H9 (cell line): ENCODE measurements around the gene TEX11. TPM values are rescaled to one million over a fixed set of nuclear protein-coding genes. Genes with fewer than 3 reads are reported as not detected.

Source experiments
- DNase-seq: peaks from one replicate; pipeline ENCODE4 v3.0.0-alpha.2; 2017
- H2AFZ ChIP-seq: one replicate; pipeline ENCODE4 v1.6.1; 2013; ENCODE audit warnings: mild to moderate bottlenecking, low read length, control low read depth, moderate library complexity
- H2AK5ac ChIP-seq: 2 replicates; pipeline ENCODE4 v1.6.1; 2013; ENCODE audit warnings: low read length, control low read depth, mixed read lengths; ENCODE audit not compliant: insufficient read length
- H2BK120ac ChIP-seq: one replicate; pipeline ENCODE4 v1.6.1; 2013; ENCODE audit warnings: low read depth, mild to moderate bottlenecking, low read length, control low read depth, inconsistent platforms; ENCODE audit not compliant: poor library complexity, severe bottlenecking
- H2BK12ac ChIP-seq: 2 replicates; pipeline ENCODE4 v1.6.1; 2013; ENCODE audit warnings: low read length, control low read depth, mixed read lengths, low read depth; ENCODE audit not compliant: insufficient read length
- H2BK15ac ChIP-seq: 2 replicates; pipeline ENCODE4 v1.6.1; 2013; ENCODE audit warnings: low read depth, low read length, control low read depth
- H2BK20ac ChIP-seq: one replicate; pipeline ENCODE4 v1.6.1; 2013; ENCODE audit warnings: low read depth, mild to moderate bottlenecking, low read length, control low read depth, inconsistent platforms; ENCODE audit not compliant: poor library complexity, severe bottlenecking
- H2BK5ac ChIP-seq: 2 replicates; pipeline ENCODE4 v1.6.1; 2013; ENCODE audit warnings: low read length, control low read depth, mixed read lengths; ENCODE audit not compliant: insufficient read length
- H3K14ac ChIP-seq: 2 replicates; pipeline ENCODE4 v1.6.1; 2013; ENCODE audit warnings: low read length, control low read depth; ENCODE audit not compliant: insufficient read depth
- H3K18ac ChIP-seq: 2 replicates; pipeline ENCODE4 v1.6.1; 2013; ENCODE audit warnings: low read depth, mild to moderate bottlenecking, mixed read lengths, low read length, control low read depth; ENCODE audit not compliant: insufficient read length
- H3K23ac ChIP-seq: 2 replicates; pipeline ENCODE4 v1.6.1; 2013; ENCODE audit warnings: low read length, control low read depth, mixed read lengths, low read depth; ENCODE audit not compliant: insufficient read length
- H3K23me2 ChIP-seq: 2 replicates; pipeline ENCODE4 v1.6.1; 2013; ENCODE audit warnings: low read depth, mild to moderate bottlenecking, mixed read lengths, low read length, control low read depth; ENCODE audit not compliant: insufficient read length, poor library complexity, severe bottlenecking
- H3K27ac ChIP-seq: 2 replicates; pipeline ENCODE4 v1.5.1; 2013; ENCODE audit warnings: low read length, control low read depth, mixed read lengths, low read depth; ENCODE audit not compliant: insufficient read length
- H3K27me3 ChIP-seq: 2 replicates; pipeline ENCODE4 v1.6.1; 2013; ENCODE audit warnings: low read length, control low read depth, inconsistent platforms; ENCODE audit not compliant: insufficient read depth
- H3K4ac ChIP-seq: 2 replicates; pipeline ENCODE4 v1.6.1; 2013; ENCODE audit warnings: low read depth, mild to moderate bottlenecking, control low read depth, inconsistent platforms, low read length, moderate library complexity
- H3K4me1 ChIP-seq: 2 replicates; pipeline ENCODE4 v1.6.1; 2013; ENCODE audit warnings: low read length, control low read depth, inconsistent platforms; ENCODE audit not compliant: insufficient read depth
- H3K4me2 ChIP-seq: 2 replicates; pipeline ENCODE4 v1.6.1; 2013; ENCODE audit warnings: low read length, control low read depth, mixed read lengths; ENCODE audit not compliant: insufficient read length, insufficient read depth
- H3K56ac ChIP-seq: 2 replicates; pipeline ENCODE4 v1.6.1; 2013; ENCODE audit warnings: low read depth, mild to moderate bottlenecking, mixed read lengths, low read length, control low read depth; ENCODE audit not compliant: insufficient read length
- H3K79me1 ChIP-seq: 2 replicates; pipeline ENCODE4 v1.6.1; 2013; ENCODE audit warnings: low read depth, mild to moderate bottlenecking, moderate library complexity, low read length, control low read depth, inconsistent platforms; ENCODE audit not compliant: insufficient read depth, poor library complexity, severe bottlenecking
- H3K79me2 ChIP-seq: 2 replicates; pipeline ENCODE4 v1.6.1; 2013; ENCODE audit warnings: low read length, control low read depth, inconsistent platforms; ENCODE audit not compliant: insufficient read depth
- H3K9ac ChIP-seq: 2 replicates; pipeline ENCODE4 v1.6.1; 2013; ENCODE audit warnings: low read length, control low read depth, mixed read lengths; ENCODE audit not compliant: insufficient read length; ENCODE audit errors: extremely low read depth
- H3K9me3 ChIP-seq: one replicate; pipeline ENCODE4 v1.6.1; 2013; ENCODE audit warnings: low read depth, low read length, inconsistent platforms; ENCODE audit not compliant: control insufficient read depth
- H3T11ph ChIP-seq: one replicate; pipeline ENCODE4 v1.6.1; 2013; ENCODE audit warnings: mild to moderate bottlenecking, low read length, control low read depth, inconsistent platforms
- H4K20me1 ChIP-seq: one replicate; pipeline ENCODE4 v1.6.1; 2013; ENCODE audit not compliant: control insufficient read depth, insufficient read length, insufficient read depth
- H4K5ac ChIP-seq: 2 replicates; pipeline ENCODE4 v1.6.1; 2013; ENCODE audit warnings: low read depth, mild to moderate bottlenecking, mixed read lengths, low read length, control low read depth; ENCODE audit not compliant: insufficient read length
- H4K8ac ChIP-seq: replicated peaks from 2 replicates; pipeline ENCODE4 v1.6.1; 2013; ENCODE audit warnings: low read length, control low read depth, mixed read lengths, low read depth; ENCODE audit not compliant: insufficient read length
- H4K91ac ChIP-seq: 2 replicates; pipeline ENCODE4 v1.6.1; 2013; ENCODE audit warnings: low read depth, mild to moderate bottlenecking, moderate library complexity, mixed read lengths, low read length, control low read depth; ENCODE audit not compliant: insufficient read length
- H3K27ac Mint-ChIP-seq, 3 experiments: 2 replicates in 2 of 3; 3 replicates in 1 of 3; pipeline ENCODE4 v1.8.0; 2020 to 2021; ENCODE audit warnings: mixed read lengths in 3 of 3, mild to moderate bottlenecking in 1 of 3, moderate library complexity in 1 of 3
- H3K27me3 Mint-ChIP-seq: 2 replicates; pipeline ENCODE4 v1.8.0; 2021; ENCODE audit warnings: low read depth, mild to moderate bottlenecking, moderate library complexity, mixed read lengths
- H3K36me3 Mint-ChIP-seq, 3 experiments: 2 replicates in 2 of 3; 3 replicates in 1 of 3; pipeline ENCODE4 v1.8.0; 2020 to 2021; ENCODE audit warnings: low read depth in 3 of 3, mixed read lengths in 3 of 3; ENCODE audit not compliant: insufficient read depth in 1 of 3
- H3K4me1 Mint-ChIP-seq, 2 experiments: 2 replicates each; pipeline ENCODE4 v1.8.0; 2020; ENCODE audit warnings: mixed read lengths in 2 of 2
- H3K4me3 Mint-ChIP-seq, 2 experiments: 2 replicates in 1 of 2; 3 replicates in 1 of 2; pipeline ENCODE4 v1.8.0; 2020 to 2021; ENCODE audit warnings: mild to moderate bottlenecking in 2 of 2, mixed read lengths in 2 of 2, moderate library complexity in 1 of 2
- H3K9me3 Mint-ChIP-seq, 2 experiments: 2 replicates in 1 of 2; 3 replicates in 1 of 2; pipeline ENCODE4 v1.8.0; 2020; ENCODE audit warnings: mild to moderate bottlenecking in 2 of 2, mixed read lengths in 2 of 2, moderate library complexity in 1 of 2
- WGBS: extraction: QIAGEN DNeasy Blood & Tissue Kit; methylation state at CpG from one replicate; pipeline ENCODE4 v1.1.7; 2013; ENCODE audit warnings: missing lambda C conversion rate, low lambda C conversion rate, mixed read lengths; ENCODE audit not compliant: insufficient read length; ENCODE audit errors: extremely low coverage; 5-methylcytosine and 5-hydroxymethylcytosine counted together
- total RNA-seq: library from RNA; stranded (reverse); gene quantifications from 2 replicates; pipeline ENCODE4 v1.2.1, GENCODE V29; 2021
- TF ChIP-seq, protein P1 (sequence below): fragments of 200-600 bp; sonication (generic); conservative IDR thresholded peaks from 3 replicates; pipeline ENCODE4 v1.8.0; 2021; ENCODE audit warnings: antibody characterized with exemption, mild to moderate bottlenecking

The TEX11 gene
- total RNA-seq, 1 experiment from 2014 or later = 0.22 TPM

DNA sequence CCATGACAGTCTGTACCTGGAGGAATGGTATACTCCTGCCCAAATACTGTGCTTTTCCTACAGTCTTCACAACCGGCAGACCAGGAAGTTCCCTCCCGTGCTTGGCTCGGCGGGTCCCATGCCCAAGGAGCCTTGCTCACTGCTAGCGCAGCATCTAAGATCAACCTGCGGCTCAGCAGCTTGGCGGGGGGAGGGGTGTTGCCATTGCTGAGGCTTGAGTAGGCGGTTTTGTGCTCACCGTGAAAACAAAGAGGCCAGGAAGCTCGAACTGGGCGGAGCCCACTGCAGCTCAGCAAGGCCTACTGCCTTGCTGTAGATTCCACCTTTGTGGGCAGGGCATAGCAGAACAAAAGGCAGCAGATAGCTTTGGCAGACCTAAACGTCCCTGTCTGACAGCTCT, 152.7 kb downstream of the TEX11 start:
- no peak overlapping the region for H3T11ph ChIP-seq
- no peak overlapping the region for H4K91ac ChIP-seq
- no peaks in the 10 kb centered on the region for H3K4me1 ChIP-seq
- DNase-seq = peak; percentile 86
- peaks cover 5 to 19% (median 16%) of the 10 kb centered on the region in 3 experiments for H3K36me3 Mint-ChIP-seq
- peaks cover 13% of the 10 kb centered on the region for H3K9me3 ChIP-seq
- H3K14ac ChIP-seq = peak overlapping the region; percentile 90; the same call in 1 of the 2 replicates
- H3K27me3 ChIP-seq = no peaks in the 10 kb centered on the region
- H3K79me1 ChIP-seq = no peaks in the 10 kb centered on the region
- no peak overlapping the region for H2BK20ac ChIP-seq
- no peaks in the 10 kb centered on the region for H3K23me2 ChIP-seq
- H3K4me1 Mint-ChIP-seq = peaks cover 0 to 2% of the 10 kb centered on the region in 2 experiments; a peak in 1 of 4 replicates
- no peak overlapping the region for H2BK15ac ChIP-seq
- H2BK12ac ChIP-seq = no peak overlapping the region
- no peak overlapping the region for H3K4me3 Mint-ChIP-seq
- H3K4me2 ChIP-seq = no peak overlapping the region
- peaks cover 81% of the 10 kb centered on the region in 2 experiments for H3K9me3 Mint-ChIP-seq
- no peak overlapping the region for H3K27ac ChIP-seq
- TF ChIP-seq, protein P1, sequence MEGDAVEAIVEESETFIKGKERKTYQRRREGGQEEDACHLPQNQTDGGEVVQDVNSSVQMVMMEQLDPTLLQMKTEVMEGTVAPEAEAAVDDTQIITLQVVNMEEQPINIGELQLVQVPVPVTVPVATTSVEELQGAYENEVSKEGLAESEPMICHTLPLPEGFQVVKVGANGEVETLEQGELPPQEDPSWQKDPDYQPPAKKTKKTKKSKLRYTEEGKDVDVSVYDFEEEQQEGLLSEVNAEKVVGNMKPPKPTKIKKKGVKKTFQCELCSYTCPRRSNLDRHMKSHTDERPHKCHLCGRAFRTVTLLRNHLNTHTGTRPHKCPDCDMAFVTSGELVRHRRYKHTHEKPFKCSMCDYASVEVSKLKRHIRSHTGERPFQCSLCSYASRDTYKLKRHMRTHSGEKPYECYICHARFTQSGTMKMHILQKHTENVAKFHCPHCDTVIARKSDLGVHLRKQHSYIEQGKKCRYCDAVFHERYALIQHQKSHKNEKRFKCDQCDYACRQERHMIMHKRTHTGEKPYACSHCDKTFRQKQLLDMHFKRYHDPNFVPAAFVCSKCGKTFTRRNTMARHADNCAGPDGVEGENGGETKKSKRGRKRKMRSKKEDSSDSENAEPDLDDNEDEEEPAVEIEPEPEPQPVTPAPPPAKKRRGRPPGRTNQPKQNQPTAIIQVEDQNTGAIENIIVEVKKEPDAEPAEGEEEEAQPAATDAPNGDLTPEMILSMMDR = no peak
- H3K23ac ChIP-seq = no peak overlapping the region
- H2AK5ac ChIP-seq = no peak overlapping the region
- H4K20me1 ChIP-seq = no peaks in the 10 kb centered on the region
- no peak overlapping the region for H3K56ac ChIP-seq
- no peak overlapping the region for H4K5ac ChIP-seq
- no peak overlapping the region for H2BK120ac ChIP-seq
- peaks cover 5% of the 10 kb centered on the region for H3K27me3 Mint-ChIP-seq
- H2AFZ ChIP-seq = no peak overlapping the region
- H4K8ac ChIP-seq = no peak overlapping the region
- H3K27ac Mint-ChIP-seq = peak overlapping the region in 1 of 3 experiments; percentile 44; a peak in 2 of 7 replicates
- H3K18ac ChIP-seq = peak overlapping the region; percentile 86
- H3K4ac ChIP-seq = no peak overlapping the region
- H3K79me2 ChIP-seq = no peaks in the 10 kb centered on the region
- no peak overlapping the region for H3K9ac ChIP-seq
- no peak overlapping the region for H2BK5ac ChIP-seq
- no CpG with 5 or more reads among the region's 12 CpGs for WGBS
